Measurements from ENCODE around the gene MGRN1. TPM values are rescaled to one million over a fixed set of nuclear protein-coding genes. Genes with fewer than 3 reads are reported as not detected.
A peak's percentile ranks its signal among the peaks of the same experiment; 100 is the strongest.

Gene MGRN1
- total and polyA plus RNA-seq, 8 donors, result 17.2 to 43.8 (median 30.8) TPM

DNA sequence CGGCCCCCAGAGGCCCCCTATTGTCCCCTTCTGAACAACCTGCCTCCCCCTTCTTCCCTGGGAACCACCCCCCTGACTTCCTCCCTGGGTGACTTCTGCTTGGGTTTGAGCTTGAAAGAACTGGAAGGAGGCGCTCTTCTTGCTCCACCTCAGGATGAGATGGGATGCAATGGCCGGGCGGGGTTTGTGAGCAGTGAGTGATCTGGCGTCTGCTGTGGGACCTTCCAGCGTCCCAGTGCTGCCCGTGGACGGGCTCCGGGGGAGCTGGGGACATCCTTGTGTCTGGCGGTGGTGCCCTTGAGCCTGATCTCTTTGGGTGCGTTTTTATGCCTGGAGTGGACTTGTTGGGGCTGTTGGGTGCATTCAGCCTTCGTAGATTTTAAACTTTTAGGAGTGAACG, 11.6 kb downstream of the MGRN1 start:
- no peak for FAIRE-seq
- no peak for DNase-seq
- Histone ChIP-seq H3K27me3 (no peaks in the 10 kb centered on the region), H3K27ac (no peak overlapping the region), H3K4me1 (no peaks in the 10 kb centered on the region), H3K4me3 (no peak overlapping the region), H3K36me3 (peaks cover 0 to 4% (median 0%) of the 10 kb centered on the region in 3 donors), H3K9me3 (no peaks in the 10 kb centered on the region)
- TF ChIP-seq CTCF (IDR thresholded peaks at IDR 0.05), result no peak
- intact Hi-C loops (cut with DNase I), result no loop called here
- WGBS, 2 donors, result 87 to 90% methylated on average over 13 of the region's 13 CpGs
- ATAC-seq, result no peak

DNA sequence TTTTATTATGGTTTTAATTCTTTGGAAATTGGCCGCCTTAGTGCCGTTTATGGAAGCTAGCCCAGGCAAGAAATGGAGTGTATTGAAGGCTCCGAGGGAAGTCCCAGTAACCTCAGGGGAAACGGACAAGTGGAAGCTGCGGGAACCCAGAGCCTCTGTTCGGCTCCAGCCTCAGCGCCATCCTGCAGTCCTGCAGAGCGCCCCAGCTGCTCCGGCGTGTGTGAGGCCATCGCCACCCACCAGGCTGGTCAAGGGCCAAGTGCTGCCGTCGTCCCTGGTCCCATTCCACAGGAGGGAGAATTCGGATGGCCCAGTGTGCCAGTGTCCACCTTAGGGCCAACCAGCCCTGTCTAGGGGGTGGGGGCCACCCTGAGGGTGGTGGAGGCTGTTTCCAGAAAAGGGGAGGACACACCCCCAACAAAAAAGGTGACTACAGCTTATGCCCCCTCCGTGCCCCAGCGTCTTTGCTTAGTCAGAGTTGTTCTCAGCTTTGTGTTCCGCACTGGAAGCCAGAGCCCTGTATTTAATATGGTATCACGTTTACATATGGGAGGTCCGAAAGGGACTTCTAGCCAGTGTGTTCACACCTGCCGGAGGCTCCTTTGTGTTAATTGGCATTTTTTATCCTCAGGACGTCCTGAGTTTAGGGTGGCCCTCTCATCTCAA, 13.0 kb downstream of the MGRN1 start:
- Histone ChIP-seq H3K4me1 (no peaks in the 10 kb centered on the region), H3K4me3 (no peak overlapping the region), H3K27me3 (no peaks in the 10 kb centered on the region), H3K36me3 (peaks cover 0 to 4% (median 0%) of the 10 kb centered on the region in 3 donors), H3K9me3 (no peaks in the 10 kb centered on the region), H3K27ac (no peak overlapping the region)
- ATAC-seq (no peak), DNase-seq (no peak), FAIRE-seq (no peak)
- intact Hi-C loops (cut with DNase I), result no loop called here
- TF ChIP-seq CTCF (IDR thresholded peaks at IDR 0.05), result no peak
- 84 to 86% methylated on average over 21 of the region's 21 CpGs for WGBS, 2 donors

DNA sequence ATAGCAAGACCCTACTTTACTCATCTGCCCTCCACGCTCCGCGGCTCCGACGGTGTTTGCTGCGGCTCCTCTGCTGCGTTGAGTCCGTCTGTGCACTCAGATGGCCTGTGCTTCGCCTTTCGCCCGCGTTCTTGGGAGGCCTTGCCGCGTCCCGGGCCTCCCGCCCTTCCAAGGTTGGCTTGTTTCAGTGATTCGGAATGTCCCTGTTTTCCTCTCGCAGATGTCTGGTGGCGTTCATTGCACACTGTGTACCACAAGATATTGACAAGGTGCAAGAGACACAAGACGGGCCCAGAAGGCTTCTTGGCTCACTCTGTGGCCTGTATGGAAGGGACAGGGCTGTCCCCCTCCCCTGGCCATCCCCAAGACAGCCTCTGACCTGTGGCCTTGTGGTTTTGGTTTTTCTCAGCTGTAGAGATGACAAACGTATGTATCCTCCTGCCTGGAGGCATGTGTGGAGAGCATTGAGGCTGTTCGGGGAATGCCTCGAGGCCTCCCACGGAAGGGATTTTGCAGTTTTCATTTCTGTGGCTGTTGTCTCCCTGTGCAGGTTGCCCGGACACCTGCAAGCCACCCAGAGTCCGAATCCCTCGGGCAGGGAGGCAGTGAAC, 15.4 kb downstream of the MGRN1 start:
- Histone ChIP-seq H3K4me3 (no peak overlapping the region), H3K4me1 (no peaks in the 10 kb centered on the region), H3K27me3 (no peaks in the 10 kb centered on the region), H3K27ac (no peak overlapping the region), H3K36me3 (no peaks in the 10 kb centered on the region), H3K9me3 (no peaks in the 10 kb centered on the region)
- intact Hi-C loops (cut with DNase I), result no loop called here
- WGBS, 2 donors, result 86 to 88% methylated on average over 27 of the region's 27 CpGs
- no peak for ATAC-seq
- no peak for FAIRE-seq
- no peak for DNase-seq
- no peak for TF ChIP-seq CTCF (IDR thresholded peaks at IDR 0.05)

DNA sequence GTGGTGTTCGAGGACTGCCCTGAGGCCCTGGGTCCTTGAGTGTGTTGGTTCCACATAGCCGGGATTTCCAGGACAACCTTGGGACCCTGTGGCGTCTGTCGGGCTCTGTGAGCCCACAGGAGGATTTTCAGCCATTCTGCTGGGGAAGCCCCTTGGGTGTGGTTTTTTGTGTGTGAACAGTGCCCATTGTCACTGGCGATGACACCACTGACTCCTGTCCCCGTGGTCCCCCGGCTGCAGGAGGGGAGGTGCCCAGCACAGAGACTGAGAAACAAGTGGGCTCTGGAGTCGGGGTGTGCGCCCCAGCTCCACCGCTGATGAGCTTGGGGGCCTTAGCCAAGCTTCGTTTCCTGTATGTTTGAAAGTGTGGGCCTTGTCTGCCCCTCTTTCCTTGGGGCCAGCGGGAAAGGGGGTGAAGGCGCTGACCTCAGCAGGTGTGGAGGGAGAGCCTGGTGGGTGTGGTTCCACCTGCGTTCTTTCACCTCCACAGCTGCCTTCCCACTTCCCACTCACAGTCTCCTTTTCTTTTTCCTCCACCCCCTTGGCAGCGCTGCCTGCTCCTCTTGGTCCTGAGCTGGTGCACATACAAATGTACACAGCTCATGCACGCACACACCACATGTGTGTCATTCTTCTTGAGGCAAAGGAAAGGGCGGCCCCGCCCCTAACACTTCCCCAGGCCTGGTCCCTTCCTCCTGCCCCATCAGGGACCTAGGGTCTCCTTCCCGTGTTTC, 16.1 kb downstream of the MGRN1 start:
- no peak for DNase-seq
- intact Hi-C loops (cut with DNase I), result no loop called here
- WGBS, 2 donors, result 80 to 82% methylated on average over 17 to 19 of the region's 19 CpGs

More for the DNA sequence above, 16.1 kb downstream of the MGRN1 start:
- Histone ChIP-seq H3K27ac (no peak overlapping the region), H3K27me3 (no peaks in the 10 kb centered on the region), H3K4me3 (no peak overlapping the region), H3K36me3 (no peaks in the 10 kb centered on the region), H3K9me3 (no peaks in the 10 kb centered on the region), H3K4me1 (no peaks in the 10 kb centered on the region)
- FAIRE-seq, result no peak
- peak in 3 of 4 donors; percentile 21 to 52 (median 33) for ATAC-seq
- TF ChIP-seq CTCF (IDR thresholded peaks at IDR 0.05), result no peak

Measured in pancreas (tissue), 10 donors.